C4-2B (cell line): Measurements from ENCODE around the gene LPP.

Experiments used
- CTCF ChIP-seq: fragments of 450-650 bp; conservative IDR thresholded peaks from 2 replicates; pipeline ENCODE4 v1.5.1; 2017; ENCODE audit warnings: mild to moderate bottlenecking
- ZFX ChIP-seq: fragments of 450-650 bp; IDR thresholded peaks from 2 replicates; pipeline ENCODE4 v1.6.1; 2017

- TF ChIP-seq CTCF: no peak
- TF ChIP-seq ZFX: no peak
These were observed 112.8 kb downstream of the LPP start for GRCh38 chr3:188266562-188267274.
